HG02798 (cell line): ENCODE measurements around the gene METTL23.
"Not testable (repeated sequence)": the region's sequence is repeated elsewhere in the genome, so short reads cannot be mapped to it uniquely, and the experiment has no call there.

Experiments used
- ATAC-seq: cut with Tn5 transposase; IDR thresholded peaks from one replicate; pipeline ENCODE4 v1.9.1; 2021; ENCODE audit warnings: mild to moderate bottlenecking; ENCODE audit not compliant: unreplicated experiment, poor library complexity

Gene METTL23

DNA sequence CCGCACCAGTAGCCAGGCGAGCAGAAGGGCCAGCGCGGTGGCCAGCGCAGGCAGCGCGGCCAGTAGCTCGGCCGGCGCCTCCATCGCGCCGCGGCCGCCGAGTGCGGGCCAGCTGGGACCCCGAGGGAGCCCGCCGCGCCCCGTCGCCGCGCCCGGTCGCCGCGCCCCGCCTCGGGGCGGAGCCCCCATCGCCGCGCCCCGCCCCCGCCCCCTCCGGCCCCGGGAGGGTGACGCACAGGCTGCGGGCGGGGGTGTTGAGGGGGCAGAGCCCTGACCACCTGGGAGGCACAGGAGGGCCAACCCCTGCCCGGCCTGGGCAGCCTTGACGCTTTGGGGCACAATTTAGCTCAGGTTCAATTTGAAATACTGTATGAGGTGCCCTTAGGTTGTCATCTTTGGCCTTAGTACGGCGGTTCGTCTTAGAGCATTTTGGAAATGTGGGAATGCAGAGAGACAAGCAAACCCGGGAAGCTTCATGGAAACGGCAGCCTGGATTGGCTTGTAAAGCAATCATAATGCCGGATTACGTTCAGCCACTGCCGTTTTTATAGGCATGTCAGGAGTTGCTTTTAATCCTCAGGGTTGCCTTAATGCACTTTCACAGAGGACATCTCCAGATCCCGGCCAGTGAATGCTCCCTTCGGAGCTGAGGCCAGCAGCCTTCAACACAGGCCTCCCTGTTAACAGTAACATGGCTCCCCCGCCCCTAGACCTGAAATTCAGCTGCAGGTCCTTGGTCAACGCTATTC, 15.6 kb upstream of the METTL23 start, which contains the start of gene MXRA7:
MXRA7 (minus strand) TSS at position 103 of the 749 bp plus-strand sequence; CDS start at position 84, 19 bp downstream.
- ATAC-seq: peak; percentile 68

DNA sequence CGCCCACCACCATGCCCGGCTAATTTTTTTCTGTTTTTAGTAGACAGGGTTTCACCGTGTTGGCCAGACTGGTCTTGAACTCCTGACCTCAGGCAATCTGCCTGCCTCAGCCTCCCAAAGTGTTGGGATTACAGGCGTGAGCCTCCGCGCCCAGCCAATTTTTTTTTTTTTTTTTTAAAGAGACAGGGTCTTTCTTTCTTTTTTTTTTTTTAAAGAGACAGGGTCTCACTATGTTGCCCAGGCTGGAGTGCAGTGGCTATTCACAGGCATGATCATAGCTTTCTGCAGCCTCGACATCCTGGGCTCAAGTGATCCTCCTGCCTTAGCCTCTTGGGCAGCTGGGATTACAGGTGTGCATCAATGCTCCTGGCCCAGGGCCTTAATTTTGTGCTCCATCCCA, 14.3 kb upstream of the METTL23 start:
- not testable (repeated sequence) for ATAC-seq

DNA sequence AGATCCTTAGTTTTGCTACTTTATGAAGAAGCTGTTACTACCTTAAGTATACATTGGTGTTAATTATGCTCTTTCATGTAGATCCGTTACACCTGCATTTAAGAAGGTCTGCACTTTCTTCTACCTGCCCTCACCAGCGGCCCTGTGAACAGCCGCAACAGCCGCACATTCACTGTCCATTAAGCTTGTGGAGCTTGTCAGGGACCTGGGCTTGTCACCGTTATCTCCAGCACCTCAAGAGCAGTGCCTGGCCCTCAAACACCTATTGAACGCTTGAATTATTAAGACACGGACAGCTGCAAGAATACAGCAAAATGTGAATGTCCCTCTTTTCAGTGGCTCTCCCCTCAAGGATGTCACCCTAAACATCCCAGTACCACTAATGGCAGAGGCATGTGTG, 12.9 kb upstream of the METTL23 start:
- ATAC-seq: no peak

DNA sequence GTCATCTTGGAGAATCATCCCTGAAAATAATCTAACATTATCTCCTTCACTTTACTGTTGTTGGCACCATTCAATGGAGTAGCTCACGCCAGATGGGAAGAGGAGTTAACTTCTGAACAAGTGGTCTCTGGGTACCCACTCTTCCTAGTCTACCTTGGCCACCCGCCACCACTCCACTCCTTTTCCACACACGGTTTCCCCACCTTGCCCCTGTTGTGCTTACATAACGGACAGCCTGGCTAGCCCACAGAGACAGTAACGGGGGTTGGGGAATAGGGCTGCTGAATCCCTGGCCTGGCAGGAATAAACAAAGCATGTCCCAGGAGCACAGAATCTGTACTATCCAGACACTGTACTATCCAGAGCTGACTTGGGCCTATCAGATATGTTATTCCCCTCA, 12.3 kb upstream of the METTL23 start:
- ATAC-seq: no peak

DNA sequence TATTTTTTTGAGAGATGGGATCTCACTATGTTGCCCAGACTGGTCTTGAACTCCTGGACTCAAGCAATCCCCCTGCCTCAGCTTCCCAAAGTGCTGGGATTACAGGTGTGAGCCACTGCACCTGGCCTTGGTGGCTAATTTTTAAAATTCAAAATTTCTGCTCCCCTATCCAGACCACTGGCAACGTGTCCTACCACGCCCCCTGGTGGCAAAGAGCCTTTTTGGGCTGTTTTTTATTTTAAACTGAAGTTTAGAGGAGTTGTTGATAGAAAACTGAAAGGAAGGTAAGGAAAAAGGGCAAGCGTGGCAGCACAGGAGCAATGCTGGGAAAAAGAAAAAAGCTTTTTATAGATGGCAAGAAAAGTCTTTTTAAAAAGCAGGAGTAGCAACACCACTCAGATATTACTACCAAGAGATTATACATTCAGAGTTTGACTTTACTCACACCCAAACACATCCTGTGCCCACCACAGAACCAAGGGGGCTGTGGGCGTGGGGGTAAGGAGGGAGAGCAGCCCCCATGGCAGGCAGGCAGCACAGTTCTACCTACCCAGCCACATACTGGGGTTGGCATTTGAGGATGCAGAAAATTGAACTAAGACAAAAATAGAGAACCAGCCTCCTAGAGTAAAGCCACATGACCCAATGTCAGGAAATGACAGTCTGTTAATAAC, 11.7 kb upstream of the METTL23 start:
- no peak for ATAC-seq

DNA sequence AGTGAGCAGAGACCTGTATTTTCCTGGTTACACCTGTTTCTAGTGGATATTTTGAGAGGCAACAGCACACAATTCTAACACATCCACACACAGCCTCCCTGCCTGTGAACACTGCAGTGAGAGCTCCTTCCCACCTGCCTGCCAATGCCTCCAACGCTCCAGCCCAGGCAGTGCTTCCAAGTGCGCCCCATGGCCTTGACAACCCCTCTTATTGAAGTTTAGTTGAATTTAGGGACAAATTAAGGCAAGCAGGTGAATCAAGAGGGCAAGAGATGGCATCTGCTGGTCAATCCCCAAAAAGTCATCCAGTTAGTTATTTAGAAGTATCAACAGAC, 11.2 kb upstream of the METTL23 start:
- ATAC-seq: no peak

DNA sequence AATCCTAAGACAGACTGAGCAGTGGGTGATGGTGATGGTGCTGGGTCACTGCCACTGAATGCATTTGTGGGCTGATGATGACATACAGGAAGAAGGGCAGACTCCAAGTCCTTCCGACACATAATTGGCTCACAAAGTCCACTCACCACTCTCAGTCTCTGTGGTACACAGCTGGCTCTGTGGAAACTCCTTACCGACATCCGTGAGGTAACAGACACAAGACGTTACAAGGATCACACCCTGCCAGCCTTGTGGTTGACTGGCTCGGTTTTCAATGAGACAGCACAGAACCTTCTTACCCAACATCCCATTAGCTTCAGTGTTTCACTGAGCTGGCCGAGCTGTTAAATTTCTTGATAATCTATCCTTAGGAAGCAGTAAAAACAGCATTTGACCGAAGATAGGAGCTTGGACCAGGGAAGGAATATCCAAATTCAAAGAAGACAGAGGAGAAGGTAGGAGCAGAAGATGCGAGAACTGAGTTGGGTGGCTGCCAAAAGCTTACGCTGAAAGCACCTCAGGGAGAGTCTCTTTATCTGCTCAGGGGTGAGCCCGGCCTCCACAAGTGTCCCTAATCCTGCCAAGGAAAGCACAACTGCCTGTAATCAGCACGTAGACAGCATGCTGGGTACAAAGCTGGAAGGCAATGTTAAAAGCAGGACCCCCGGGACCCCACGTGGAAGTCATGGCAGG, 10.3 kb upstream of the METTL23 start:
- ATAC-seq: no peak

DNA sequence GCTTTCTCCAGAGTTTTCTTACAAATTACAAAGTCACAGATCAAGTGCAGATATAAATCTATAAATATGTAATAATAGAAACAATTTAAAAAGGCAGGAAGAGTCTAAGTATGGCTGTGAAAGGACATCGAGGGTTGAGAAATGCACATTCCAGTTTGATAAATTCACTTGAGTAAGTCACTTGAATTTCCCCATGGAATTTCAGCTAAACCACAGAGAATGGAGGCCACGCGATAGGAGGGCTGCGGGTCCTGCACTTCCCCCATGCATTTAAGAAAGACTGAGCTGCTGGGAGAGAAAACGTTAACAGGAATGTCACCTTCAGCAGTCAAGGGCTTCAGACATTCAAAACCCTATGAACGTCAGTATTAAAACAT, 9.8 kb upstream of the METTL23 start:
- no peak for ATAC-seq

DNA sequence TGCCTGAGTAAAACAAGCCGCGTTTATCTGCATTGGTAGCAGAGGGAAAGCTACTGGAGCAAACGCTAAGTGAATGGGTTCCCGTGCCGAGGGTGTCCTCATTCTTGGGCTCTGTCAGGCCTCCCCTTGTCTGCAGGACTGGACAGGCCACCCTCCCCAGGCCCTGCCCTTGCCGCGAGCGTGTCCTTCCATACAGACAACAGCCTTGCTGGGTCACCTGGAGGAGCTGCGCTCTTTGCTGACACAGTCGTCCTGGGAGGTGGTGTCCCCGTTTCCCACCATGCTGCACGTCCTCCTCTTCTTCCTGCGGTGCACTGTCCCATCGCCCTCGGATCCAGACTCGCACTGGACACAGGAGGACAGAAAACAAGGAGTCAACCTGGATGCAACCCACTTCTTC, 8.1 kb upstream of the METTL23 start:
- ATAC-seq: no peak

DNA sequence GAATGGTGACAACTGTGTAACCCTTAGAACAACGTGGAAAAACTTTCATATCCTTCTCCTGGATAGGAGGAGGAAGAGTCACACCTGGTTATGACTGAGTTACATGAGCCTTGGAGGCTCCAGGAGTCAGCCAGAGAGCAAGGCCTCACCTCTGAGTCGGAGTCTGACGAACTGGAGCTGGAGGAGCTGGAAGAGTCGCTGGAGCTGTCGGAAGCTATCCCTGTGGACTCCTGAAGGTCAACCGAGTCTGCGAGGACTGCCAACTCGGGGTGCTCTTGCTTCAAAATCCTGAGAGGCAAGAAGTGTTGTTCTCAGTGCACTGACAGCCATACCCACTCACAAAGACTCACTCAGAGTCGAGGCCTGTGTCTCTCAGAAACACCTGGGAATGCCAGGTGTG, 6.4 kb upstream of the METTL23 start:
- no peak for ATAC-seq

DNA sequence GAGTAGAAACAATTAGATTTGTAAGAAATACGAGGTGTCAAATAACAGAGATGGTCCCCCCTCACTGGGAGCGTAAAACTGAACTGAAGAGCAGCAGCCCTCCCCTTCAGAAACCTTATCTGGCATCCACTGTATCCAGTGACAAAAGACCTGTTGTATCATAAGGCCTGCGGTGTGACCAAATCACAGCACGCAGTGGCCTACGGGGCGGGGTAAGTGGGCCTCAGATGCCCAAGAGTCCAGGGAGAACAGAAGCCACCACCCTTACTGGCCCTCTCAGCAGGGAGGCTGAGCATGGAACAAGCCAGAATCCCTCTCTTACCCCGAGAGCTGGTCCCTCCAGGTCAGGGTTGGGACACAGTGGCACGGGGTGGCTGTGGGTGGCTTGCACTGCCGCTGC, 5.7 kb upstream of the METTL23 start:
- ATAC-seq: no peak

DNA sequence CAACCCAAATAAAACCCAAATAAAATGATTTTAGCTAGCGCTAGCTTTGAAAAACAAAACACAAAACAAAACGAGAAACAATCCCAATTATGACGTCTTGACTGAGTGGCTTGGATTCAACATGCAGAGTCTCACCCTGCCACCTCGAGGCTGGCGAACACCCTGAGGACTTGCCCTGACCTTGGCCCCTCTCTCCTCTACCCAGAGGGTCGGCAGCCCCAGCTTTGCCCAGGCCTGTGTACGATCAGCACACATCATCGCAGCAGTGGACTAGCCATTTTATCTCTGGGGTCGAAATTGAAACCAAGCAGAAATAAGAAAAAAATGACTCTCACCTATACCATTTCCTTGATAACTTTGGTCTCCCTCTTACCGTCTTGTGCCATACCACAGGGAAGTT, 5.2 kb upstream of the METTL23 start:
- no peak for ATAC-seq

DNA sequence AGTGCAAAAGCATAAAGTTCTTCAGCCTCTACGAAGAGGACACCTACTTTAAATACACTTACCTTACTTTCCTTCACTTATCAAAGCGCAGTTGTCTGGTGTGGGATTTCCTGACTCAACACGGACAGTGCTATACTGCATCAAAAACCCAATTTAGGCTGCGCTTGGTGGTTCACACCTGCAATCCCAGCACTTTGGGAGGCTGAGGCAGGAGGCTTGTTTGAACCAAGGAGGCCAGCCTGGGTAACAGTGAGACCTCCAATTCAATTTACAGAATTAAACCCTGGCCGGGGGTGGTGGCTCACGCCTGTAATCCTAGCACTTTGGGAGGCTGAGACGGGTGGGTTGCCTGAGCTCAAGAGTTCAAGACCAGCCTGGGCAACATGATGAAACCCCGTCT, 4.4 kb upstream of the METTL23 start:
- ATAC-seq: no peak

DNA sequence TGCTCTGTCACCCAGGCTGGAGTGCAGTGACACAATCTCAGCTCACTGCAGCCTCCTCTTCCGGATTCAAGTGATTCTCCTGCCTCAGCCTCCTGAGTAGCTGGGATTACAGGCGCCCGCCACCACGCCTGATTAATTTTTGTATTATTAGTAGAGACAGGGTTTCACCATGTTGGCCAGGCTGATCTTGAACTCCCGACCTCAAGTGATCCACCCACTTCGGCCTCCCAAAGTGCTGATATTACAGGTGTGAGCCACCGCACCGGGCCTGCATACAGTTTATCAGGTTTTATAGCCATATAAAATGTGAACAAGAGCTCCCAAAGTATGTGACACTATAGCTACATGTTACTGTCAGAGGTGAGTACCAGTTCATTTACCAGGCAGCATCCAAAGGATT, 3.7 kb upstream of the METTL23 start:
- ATAC-seq: not testable (repeated sequence)

DNA sequence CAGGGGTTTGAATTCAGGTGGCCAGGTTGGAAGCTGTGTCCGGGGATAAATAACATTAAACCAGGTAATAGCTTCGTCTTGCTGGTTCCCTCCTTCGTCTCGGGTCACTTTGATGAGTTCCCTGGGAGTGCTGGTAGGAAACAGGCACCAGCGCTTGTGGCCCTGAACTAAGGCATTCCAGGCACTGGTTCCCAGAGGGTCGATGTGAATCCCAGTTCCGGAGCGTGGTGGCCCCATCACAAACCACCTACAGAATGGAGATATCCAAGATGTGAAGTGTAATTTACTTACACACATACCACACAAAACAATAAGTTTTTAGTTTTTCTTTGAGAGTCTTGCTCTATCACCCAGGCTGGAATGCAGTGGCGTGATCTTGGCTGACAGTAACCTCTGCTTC, 2.8 kb upstream of the METTL23 start:
- no peak for ATAC-seq

DNA sequence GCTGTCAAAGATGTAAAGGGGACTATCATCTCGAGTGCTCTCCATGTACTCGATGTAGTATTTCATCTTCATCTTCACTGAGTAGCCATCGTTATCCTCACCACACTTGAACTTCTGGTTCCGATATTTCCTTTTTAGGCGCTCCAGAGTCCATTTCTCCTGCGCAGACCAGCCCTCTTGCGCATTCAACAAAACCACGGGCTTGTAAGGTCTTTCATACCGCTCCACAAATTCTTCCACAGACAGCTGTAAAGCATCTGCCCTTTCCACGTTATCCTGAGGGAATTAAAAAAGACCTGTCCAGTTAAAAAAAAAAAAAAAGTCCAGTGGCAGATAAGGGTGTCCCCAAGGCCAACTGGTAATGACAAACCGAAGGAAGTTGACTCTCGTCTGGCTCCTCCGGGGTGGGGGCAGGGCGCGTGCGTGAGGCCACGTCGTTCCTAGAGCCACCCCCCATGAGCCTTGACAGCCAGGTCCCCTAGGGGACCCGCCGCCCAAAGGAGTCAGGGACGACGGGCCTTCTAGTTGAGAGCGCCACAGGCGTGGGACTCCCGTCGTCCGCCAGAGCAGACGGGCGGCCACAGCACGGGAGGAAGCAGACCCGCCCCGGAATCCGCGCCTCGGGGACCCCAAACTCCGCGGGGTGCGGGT, 934 bp upstream of the METTL23 start:
- ATAC-seq: peak; percentile 22

DNA sequence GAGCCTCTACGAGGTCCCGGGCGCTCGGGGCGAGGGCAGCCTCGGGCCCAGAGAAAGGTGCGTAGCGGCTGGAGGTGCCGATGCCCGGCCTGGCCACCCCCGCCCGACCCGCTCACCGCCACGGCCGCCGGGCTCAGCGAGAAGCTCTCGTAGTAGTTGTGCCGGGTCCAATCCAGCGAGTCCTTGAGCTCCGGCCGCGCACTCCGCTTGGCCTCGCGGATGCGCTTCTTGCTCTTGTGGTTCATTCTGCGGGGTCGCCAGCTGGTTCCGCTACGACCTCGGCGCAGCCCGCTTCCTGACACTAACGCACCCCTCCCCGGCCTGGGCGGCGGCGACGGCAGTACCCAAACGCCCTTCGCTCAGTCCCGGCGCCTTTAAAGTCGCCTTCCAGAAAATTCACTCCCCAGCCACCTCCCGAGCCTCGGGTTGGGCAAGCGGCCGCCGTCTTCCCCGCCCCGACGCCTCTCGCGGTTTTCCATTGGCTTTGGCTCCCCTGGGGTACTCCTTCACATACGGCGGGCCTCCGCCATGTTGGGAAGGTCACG, 336 bp upstream of the METTL23 start, which contains the start of gene JMJD6:
JMJD6 (minus strand) TSS at position 376 of the 545 bp plus-strand sequence; CDS start at position 245, 131 bp downstream.
- peak; percentile 85 for ATAC-seq

DNA sequence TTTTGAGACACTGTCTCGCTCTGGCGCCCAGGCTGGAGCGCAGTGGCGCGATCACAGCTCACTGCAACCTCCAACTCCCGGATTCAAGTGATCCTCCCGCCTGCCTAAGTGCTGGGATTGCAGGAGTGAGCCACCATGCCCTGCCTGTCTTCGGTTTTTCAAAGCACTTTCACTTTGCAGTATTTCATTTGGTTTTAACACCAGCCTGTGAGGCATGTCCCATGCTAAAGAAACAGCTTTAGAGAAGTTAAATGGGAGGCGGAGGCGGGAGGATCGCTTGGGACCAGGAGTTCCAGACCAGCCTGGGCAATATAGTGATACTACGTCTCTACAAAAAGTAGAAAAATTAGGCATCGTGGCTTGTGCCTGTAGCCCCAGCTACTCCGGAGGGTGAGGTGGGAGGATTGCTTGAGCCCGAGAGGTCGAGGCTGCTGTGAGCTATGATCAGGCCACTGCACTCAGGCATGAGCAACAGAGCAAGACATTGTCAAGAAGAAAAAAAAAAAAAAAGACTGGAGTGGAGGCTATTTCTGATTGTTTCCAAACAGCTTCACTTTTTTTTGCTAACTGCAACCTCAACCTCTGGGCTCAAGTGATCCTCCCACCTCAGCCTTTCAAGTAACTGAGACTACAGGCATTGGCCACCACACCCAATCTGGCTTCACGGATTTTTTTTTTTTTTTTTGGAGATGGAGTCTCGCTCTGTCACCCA, 1.3 kb downstream of the METTL23 start:
- no peak for ATAC-seq

DNA sequence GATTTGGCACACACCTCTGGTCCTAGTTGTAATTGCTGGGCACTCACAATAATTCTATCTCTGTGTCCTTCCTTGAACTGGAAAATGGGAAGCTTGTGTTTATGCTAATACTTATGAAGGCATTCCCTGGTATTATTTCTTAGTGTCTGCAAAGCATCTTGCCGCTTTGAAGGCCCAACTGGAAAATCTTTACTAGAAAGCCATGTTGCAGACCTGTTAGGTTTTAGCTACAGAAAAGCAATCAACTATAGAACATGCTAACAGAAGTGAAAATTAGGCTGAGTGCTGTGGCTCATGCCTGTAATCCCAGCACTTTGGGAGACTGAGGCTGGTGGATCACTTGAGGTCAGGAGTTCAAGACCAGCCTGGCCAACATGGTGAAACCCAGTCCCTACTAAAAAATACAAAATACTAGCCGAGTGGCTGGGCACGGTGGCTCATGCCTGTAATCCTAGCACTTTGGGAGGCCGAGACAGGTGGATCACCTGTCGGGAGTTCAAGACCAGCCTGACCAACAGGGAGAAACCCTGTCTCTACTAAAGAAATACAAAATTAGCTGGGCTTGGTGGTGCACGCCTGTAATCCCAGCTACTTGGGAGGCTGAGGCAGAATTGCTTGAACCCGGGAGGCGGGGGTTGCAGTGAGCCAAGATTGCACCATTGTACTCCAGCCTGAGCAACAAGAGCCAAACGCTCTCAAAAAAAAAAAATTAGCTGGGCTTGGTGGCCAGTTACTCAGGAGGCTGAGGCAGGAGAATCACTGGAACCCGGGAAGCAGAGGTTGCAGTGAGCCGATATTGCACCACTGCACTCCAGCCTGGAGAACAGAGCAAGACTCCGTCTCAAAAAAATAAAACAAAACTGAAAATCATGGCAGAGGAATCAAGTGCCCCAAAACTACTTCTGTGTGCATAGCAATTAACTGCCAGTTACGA, 5.4 kb downstream of the METTL23 start:
- not testable (repeated sequence) for ATAC-seq
